A673 (cell line): ENCODE data around the gene FHIT. TPM values are rescaled to one million over a fixed set of nuclear protein-coding genes. Genes with fewer than 3 reads are reported as not detected.
"Not testable (repeated sequence)": the region's sequence is repeated elsewhere in the genome, so short reads cannot be mapped to it uniquely, and the experiment has no call there.

Experiments
- BruUV-seq: library from RNA; stranded (reverse); fragments of 400-500 nt; replicated peaks from 2 replicates; lab custom pipeline; 2021; lab: Mats Ljungman, UMichigan
- CTCF ChIA-PET: fragments of 300-600 bp; sonication (Branson Sonifier 250); formaldehyde crosslinking; loops from one replicate; lab custom pipeline; 2022; ENCODE audit warnings: antibody characterized with exemption; lab: Charles Lee
- POLR2A ChIA-PET: fragments of 300-600 bp; sonication (Branson Sonifier 250); formaldehyde crosslinking; loops from one replicate; lab custom pipeline; 2022; ENCODE audit warnings: antibody characterized with exemption; ENCODE audit not compliant: low non-redundant PET; lab: Charles Lee
- DNase-seq: peaks from one replicate; pipeline ENCODE4 v3.0.0-alpha.2; 2015; ENCODE audit warnings: low spot score
- H3K27ac ChIP-seq: fragments of 200-600 bp; sonication (generic); 2 replicates; pipeline ENCODE4 v1.5.1; 2016; ENCODE audit warnings: mixed run types, low read depth, mild to moderate bottlenecking, mixed read lengths, antibody characterized with exemption, low read length; ENCODE audit not compliant: poor library complexity, severe bottlenecking
- H3K27me3 ChIP-seq: fragments of 200-600 bp; sonication (generic); replicated peaks from 2 replicates; pipeline ENCODE4 v1.6.1; 2017; ENCODE audit warnings: mixed run types, low read depth, mild to moderate bottlenecking, mixed read lengths, antibody characterized with exemption, low read length; ENCODE audit not compliant: insufficient read depth, poor library complexity
- H3K36me3 ChIP-seq: fragments of 200-600 bp; sonication (generic); 2 replicates; pipeline ENCODE4 v1.6.1; 2016; ENCODE audit warnings: mixed run types, mild to moderate bottlenecking, mixed read lengths, antibody characterized with exemption, low read length; ENCODE audit not compliant: insufficient read depth, poor library complexity, severe bottlenecking
- H3K4me1 ChIP-seq: fragments of 200-600 bp; sonication (generic); 2 replicates; pipeline ENCODE4 v1.6.1; 2017; ENCODE audit warnings: mixed run types, mild to moderate bottlenecking, mixed read lengths, antibody characterized with exemption, low read length; ENCODE audit not compliant: insufficient read depth, poor library complexity, severe bottlenecking
- H3K4me3 ChIP-seq: fragments of 200-600 bp; sonication (generic); 2 replicates; pipeline ENCODE4 v1.5.1; 2016; ENCODE audit warnings: low read depth, mixed run types, mild to moderate bottlenecking, mixed read lengths, low read length; ENCODE audit not compliant: poor library complexity, severe bottlenecking
- H3K9me3 ChIP-seq: fragments of 200-600 bp; sonication (generic); 2 replicates; pipeline ENCODE4 v1.6.1; 2016; ENCODE audit warnings: mixed run types, low read depth, mild to moderate bottlenecking, mixed read lengths, antibody characterized with exemption, low read length; ENCODE audit not compliant: poor library complexity, severe bottlenecking
- EZH2 ChIP-seq: fragments of 200-600 bp; sonication (generic); IDR thresholded peaks from 2 replicates; pipeline ENCODE4 v1.6.1; 2017; ENCODE audit warnings: borderline replicate concordance, low read depth, mild to moderate bottlenecking, mixed read lengths, antibody characterized with exemption, low read length; ENCODE audit not compliant: poor library complexity, severe bottlenecking
- intact Hi-C: fragments of 100-400 bp; cut with micrococcal nuclease; formaldehyde crosslinking; loops from one replicate; pipeline ENCODE4 v1.10.0; 2022; ENCODE audit not compliant: unreplicated experiment
- total RNA-seq: library from RNA; stranded (reverse); gene quantifications from 2 replicates; pipeline ENCODE4 v1.2.3, GENCODE V29; 2021
- TF ChIP-seq, protein P1 (sequence below): fragments of 300-800, 200-600 bp; sonication (generic); conservative IDR thresholded peaks from 2 replicates; pipeline ENCODE4 v1.5.1; 2017; ENCODE audit warnings: low read depth, mild to moderate bottlenecking, antibody characterized with exemption, low read length, moderate library complexity, mixed read lengths

The FHIT gene
- total RNA-seq, 1 experiment from 2014 or later = not detected

DNA sequence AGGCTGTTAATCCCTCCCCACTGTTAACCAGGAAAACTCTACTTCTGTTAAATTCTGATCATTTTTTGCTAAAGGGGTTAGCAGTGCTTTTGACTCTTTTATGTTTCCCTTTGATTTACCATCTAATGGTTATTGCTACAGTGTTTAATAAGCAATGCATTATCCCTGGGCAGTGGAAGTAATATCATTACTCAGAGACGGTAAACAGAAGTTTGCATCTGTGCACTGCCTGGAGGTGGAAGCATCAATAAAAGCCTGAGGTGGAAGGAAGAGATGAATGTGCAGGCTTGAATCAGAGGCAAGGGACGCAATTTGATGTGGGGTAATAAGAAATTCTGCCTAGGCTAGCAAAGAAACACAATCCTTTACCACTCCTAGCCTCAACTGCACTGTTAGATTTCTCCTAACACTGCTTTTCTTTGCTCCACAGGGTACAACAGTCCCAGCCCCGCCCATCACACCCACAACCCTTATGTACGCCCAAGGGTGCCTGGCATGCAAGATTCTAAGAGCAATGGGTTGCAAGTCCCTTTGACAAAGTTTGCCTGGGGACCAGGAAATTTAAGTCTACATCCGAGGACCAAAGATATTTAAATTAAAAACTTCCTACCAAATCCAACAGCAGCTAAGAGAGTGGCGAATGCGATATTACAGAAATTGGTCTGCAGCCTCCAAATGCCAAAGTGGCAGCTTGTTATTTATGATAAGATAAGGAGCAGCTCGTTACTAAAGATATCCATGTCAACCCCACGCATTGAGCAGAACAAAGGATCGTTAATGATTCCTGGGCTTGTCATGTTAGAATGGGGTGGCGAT, 261.4 kb downstream of the FHIT start:
- H3K9me3 ChIP-seq = no peaks in the 10 kb centered on the region
- no peak overlapping the region for H3K4me3 ChIP-seq
- no peaks in the 10 kb centered on the region for H3K4me1 ChIP-seq
- TF ChIP-seq, protein P1, sequence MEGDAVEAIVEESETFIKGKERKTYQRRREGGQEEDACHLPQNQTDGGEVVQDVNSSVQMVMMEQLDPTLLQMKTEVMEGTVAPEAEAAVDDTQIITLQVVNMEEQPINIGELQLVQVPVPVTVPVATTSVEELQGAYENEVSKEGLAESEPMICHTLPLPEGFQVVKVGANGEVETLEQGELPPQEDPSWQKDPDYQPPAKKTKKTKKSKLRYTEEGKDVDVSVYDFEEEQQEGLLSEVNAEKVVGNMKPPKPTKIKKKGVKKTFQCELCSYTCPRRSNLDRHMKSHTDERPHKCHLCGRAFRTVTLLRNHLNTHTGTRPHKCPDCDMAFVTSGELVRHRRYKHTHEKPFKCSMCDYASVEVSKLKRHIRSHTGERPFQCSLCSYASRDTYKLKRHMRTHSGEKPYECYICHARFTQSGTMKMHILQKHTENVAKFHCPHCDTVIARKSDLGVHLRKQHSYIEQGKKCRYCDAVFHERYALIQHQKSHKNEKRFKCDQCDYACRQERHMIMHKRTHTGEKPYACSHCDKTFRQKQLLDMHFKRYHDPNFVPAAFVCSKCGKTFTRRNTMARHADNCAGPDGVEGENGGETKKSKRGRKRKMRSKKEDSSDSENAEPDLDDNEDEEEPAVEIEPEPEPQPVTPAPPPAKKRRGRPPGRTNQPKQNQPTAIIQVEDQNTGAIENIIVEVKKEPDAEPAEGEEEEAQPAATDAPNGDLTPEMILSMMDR = no peak
- TF ChIP-seq EZH2 = no peak
- ChIA-PET POLR2A (no interaction called here), CTCF (no interaction called here)
- DNase-seq = no peak
- no peaks in the 10 kb centered on the region for H3K27me3 ChIP-seq
- no peak overlapping the region for H3K27ac ChIP-seq
- intact Hi-C loops = no loop called here
- no peaks in the 10 kb centered on the region for H3K36me3 ChIP-seq
- no TSS peak for BruUV-seq

DNA sequence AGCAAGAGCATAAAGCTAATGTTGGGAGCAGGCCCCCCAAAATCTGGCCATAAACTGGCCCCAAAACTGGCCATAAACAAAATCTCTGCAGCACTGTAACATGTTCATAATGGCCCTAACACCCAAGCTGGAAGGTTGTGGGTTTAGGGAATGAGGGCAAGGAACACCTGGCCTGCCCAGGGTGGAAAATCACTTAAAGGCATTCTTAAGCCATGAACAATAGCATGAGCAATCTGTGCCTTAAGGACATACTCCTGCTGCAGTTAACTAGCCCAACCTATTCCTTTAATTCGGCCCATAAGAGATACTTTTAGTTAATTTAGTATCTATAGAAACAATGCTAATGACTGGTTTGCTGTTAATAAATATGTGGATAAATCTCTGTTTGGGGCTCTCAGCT, 264.1 kb downstream of the FHIT start:
- H3K36me3 ChIP-seq, POLR2A ChIA-PET, H3K27me3 ChIP-seq, H3K4me1 ChIP-seq, BruUV-seq, H3K27ac ChIP-seq, intact Hi-C loops, DNase-seq, CTCF ChIA-PET, H3K9me3 ChIP-seq, H3K4me3 ChIP-seq: not testable (repeated sequence)

DNA sequence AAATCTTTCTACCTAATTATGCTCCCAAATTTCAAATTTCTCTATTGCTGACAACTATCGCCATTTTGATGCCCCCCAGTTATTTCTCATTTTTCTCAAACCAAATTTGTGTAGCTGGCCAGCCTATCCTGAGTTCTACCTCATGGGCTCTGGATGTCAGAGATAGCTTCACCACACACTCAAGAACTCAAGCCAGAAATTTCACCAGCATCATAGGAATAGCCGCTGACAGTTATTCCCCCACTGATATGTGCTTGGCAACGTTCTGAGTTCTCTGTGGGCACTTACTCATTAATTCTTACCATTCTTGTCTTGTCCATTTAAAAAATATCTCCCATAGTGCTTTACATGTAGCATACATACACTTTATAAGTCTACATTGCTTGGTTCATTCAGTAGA, 264.7 kb downstream of the FHIT start:
- ChIA-PET CTCF (no interaction called here), POLR2A (no interaction called here)
- Histone ChIP-seq H3K9me3 (no peaks in the 10 kb centered on the region), H3K27me3 (no peaks in the 10 kb centered on the region), H3K27ac (no peak overlapping the region), H3K4me1 (no peaks in the 10 kb centered on the region), H3K36me3 (no peaks in the 10 kb centered on the region), H3K4me3 (no peak overlapping the region)
- intact Hi-C loops = no loop called here
- no peak for TF ChIP-seq EZH2
- TF ChIP-seq, protein P1 = no peak
- DNase-seq = no peak
- no TSS peak for BruUV-seq

DNA sequence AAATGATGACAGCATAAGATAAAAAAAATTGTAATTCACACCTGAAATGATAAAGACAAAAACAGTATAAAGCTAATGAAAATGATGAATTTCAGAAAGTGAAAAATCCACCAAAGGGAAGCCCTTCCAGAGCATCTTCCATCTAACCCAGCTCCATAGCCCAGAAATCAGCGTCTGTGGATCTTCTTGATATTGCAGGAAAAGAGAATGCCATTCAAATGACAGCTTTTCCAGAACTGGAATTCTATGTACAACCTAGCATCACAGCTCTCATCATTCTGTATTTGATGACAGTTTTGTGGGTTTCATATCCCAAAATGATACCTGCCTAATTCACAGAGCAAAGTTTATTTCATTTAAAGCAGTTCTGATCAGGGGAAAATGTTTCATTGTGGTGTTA, 267.3 kb downstream of the FHIT start:
- POLR2A ChIA-PET = no interaction called here
- no TSS peak for BruUV-seq
- Histone ChIP-seq H3K36me3 (no peaks in the 10 kb centered on the region), H3K9me3 (no peaks in the 10 kb centered on the region), H3K4me3 (no peak overlapping the region), H3K27me3 (no peaks in the 10 kb centered on the region), H3K27ac (no peak overlapping the region), H3K4me1 (no peaks in the 10 kb centered on the region)
- CTCF ChIA-PET = no interaction called here
- TF ChIP-seq, protein P1 = no peak
- no peak for TF ChIP-seq EZH2
- intact Hi-C loops = no loop called here
- no peak for DNase-seq
